ENCODE data around the gene TTC7B. TPM values are rescaled to one million over a fixed set of nuclear protein-coding genes. Genes with fewer than 3 reads are reported as not detected.

Gene TTC7B
- total RNA-seq, 1 donor from 2014 or later = 40.3 TPM

- Mint-ChIP-seq H3K9me3 (ENCODE audit: low read depth) (no peaks in the 10 kb centered on the region), H3K4me3 (ENCODE audit: unreplicated experiment) (no peak overlapping the region), H3K36me3 (ENCODE audit: low read depth) (no peaks in the 10 kb centered on the region), H3K27me3 (ENCODE audit: low read depth) (no peaks in the 10 kb centered on the region), H3K27ac (ENCODE audit: unreplicated experiment) (no peak overlapping the region), H3K4me1 (ENCODE audit: low read depth) (no peaks in the 10 kb centered on the region)
- TF ChIP-seq CTCF (IDR thresholded peaks at IDR 0.05) = no peak
- no peak for DNase-seq (ENCODE audit: low spot score)
Measured at GRCh38 chr14:90704738-90705392, 111.4 kb downstream of the TTC7B start.

- H3K27ac Mint-ChIP-seq (ENCODE audit: unreplicated experiment) = no peak overlapping the region
Measured at GRCh38 chr14:90703841-90704737, 112.1 kb downstream of the TTC7B start.

GRCh38 chr14:90700933-90701776 is 115.1 kb downstream of the TTC7B start:
- Mint-ChIP-seq H3K27me3 (ENCODE audit: low read depth) (no peaks in the 10 kb centered on the region), H3K4me1 (ENCODE audit: low read depth) (peaks cover 18% of the 10 kb centered on the region), H3K27ac (ENCODE audit: unreplicated experiment) (no peak overlapping the region), H3K36me3 (ENCODE audit: low read depth) (no peaks in the 10 kb centered on the region), H3K4me3 (ENCODE audit: unreplicated experiment) (no peak overlapping the region), H3K9me3 (ENCODE audit: low read depth) (no peaks in the 10 kb centered on the region)
- no peak for DNase-seq (ENCODE audit: low spot score)
- no peak for TF ChIP-seq CTCF (IDR thresholded peaks at IDR 0.05)

More at GRCh38 chr14:90703841-90704737, 112.1 kb downstream of the TTC7B start:
- TF ChIP-seq CTCF (IDR thresholded peaks at IDR 0.05) = no peak
- DNase-seq (ENCODE audit: low spot score) = no peak
- no peak overlapping the region for H3K4me3 Mint-ChIP-seq (ENCODE audit: unreplicated experiment)
- no peaks in the 10 kb centered on the region for H3K9me3 Mint-ChIP-seq (ENCODE audit: low read depth)
- H3K4me1 Mint-ChIP-seq (ENCODE audit: low read depth) = no peaks in the 10 kb centered on the region
- no peaks in the 10 kb centered on the region for H3K36me3 Mint-ChIP-seq (ENCODE audit: low read depth)
- no peaks in the 10 kb centered on the region for H3K27me3 Mint-ChIP-seq (ENCODE audit: low read depth)

- Mint-ChIP-seq H3K27me3 (ENCODE audit: low read depth) (no peaks in the 10 kb centered on the region), H3K27ac (ENCODE audit: unreplicated experiment) (peak overlapping the region; percentile 38), H3K36me3 (ENCODE audit: low read depth) (no peaks in the 10 kb centered on the region), H3K9me3 (ENCODE audit: low read depth) (no peaks in the 10 kb centered on the region), H3K4me3 (ENCODE audit: unreplicated experiment) (no peak overlapping the region), H3K4me1 (ENCODE audit: low read depth) (peaks cover 18% of the 10 kb centered on the region)
- TF ChIP-seq CTCF (IDR thresholded peaks at IDR 0.05) = no peak
- DNase-seq (ENCODE audit: low spot score) = no peak
Measured at GRCh38 chr14:90699016-90699415, 117.2 kb downstream of the TTC7B start.

GRCh38 chr14:90698379-90698869 is 117.8 kb downstream of the TTC7B start:
- Mint-ChIP-seq H3K9me3 (ENCODE audit: low read depth) (no peaks in the 10 kb centered on the region), H3K36me3 (ENCODE audit: low read depth) (no peaks in the 10 kb centered on the region), H3K4me1 (ENCODE audit: low read depth) (peaks cover 18% of the 10 kb centered on the region), H3K27ac (ENCODE audit: unreplicated experiment) (peak overlapping the region; percentile 38), H3K4me3 (ENCODE audit: unreplicated experiment) (no peak overlapping the region), H3K27me3 (ENCODE audit: low read depth) (no peaks in the 10 kb centered on the region)
- no peak for TF ChIP-seq CTCF (IDR thresholded peaks at IDR 0.05)
- no peak for DNase-seq (ENCODE audit: low spot score)
